ENCODE data around the gene PRR23E. TPM values are rescaled to one million over a fixed set of nuclear protein-coding genes. Genes with fewer than 3 reads are reported as not detected.

PRR23E gene
- total RNA-seq, result not detected in 2 replicates
- not detected in 2 replicates for polyA plus RNA-seq
- polyA plus RNA-seq (2011; cell fraction: cytosol; rRNA removed), result not detected in 2 replicates
- not detected in 2 replicates for polyA plus RNA-seq (2011; cell fraction: nucleus; rRNA removed)
- polyA plus RNA-seq (2012), result not detected in 2 replicates
- polyA minus RNA-seq, result not detected in 2 replicates
- not detected for polyA minus RNA-seq (2011; cell fraction: cytosol; rRNA and poly(A)+ RNA removed)
- not detected in 2 replicates for polyA minus RNA-seq (2011; cell fraction: nucleus; rRNA and poly(A)+ RNA removed)
- not detected for Bru-seq, nascent RNA
- not detected for BruChase-seq, experiment 1, labeled RNA remaining after a 6-hour chase
- BruChase-seq, experiment 2, labeled RNA remaining after a 2-hour chase, result not detected
- long read RNA-seq, result 0 reads

- no peak for TF ChIP-seq POLR2A (IDR thresholded peaks at IDR 0.05; ENCODE audit: low read depth, low read length)
- no peak for TF ChIP-seq GATA2 (IDR thresholded peaks at IDR 0.05; ENCODE audit: insufficient read depth, insufficient read length, low read depth, low read length)
- no peak for TF ChIP-seq JUN (IDR thresholded peaks at IDR 0.05; ENCODE audit: borderline replicate concordance, insufficient read depth, insufficient read length, low read depth)
- no peak for TF ChIP-seq MAX (IDR thresholded peaks at IDR 0.05; ENCODE audit: insufficient read depth, insufficient read length)
- no peak for TF ChIP-seq FOS (IDR thresholded peaks at IDR 0.05; ENCODE audit: borderline replicate concordance, insufficient read depth, low read length)
- TF ChIP-seq POLR2AphosphoS5 (IDR thresholded peaks at IDR 0.05; ENCODE audit: insufficient read depth, low read depth, low read length), result no peak
- no peak for TF ChIP-seq CTCF (IDR thresholded peaks at IDR 0.05; ENCODE audit: extremely low read depth in 1 of 2, insufficient read depth in 1 of 2, low read depth in 1 of 2, low read length in 2 of 2)
- no peak for TF ChIP-seq MYC (IDR thresholded peaks at IDR 0.05; ENCODE audit: low read depth, low read length)
- no peak for TF ChIP-seq EZH2 (IDR thresholded peaks at IDR 0.05; ENCODE audit: borderline replicate concordance, low read depth, low read length, severe bottlenecking)
- Histone ChIP-seq H3K27me3 (ENCODE audit: control insufficient read depth in 2 of 2, insufficient read depth in 2 of 2, low read length in 2 of 2) (no peaks in the 10 kb centered on the region), H3K9me3 (replicated peaks; ENCODE audit: control insufficient read depth, insufficient read depth, low read length) (no peaks in the 10 kb centered on the region), H4K20me1 (replicated peaks; ENCODE audit: control insufficient read depth, extremely low read depth, insufficient read depth, low read length) (no peaks in the 10 kb centered on the region), H3K27ac (ENCODE audit: insufficient read depth, low read depth, low read length) (no peak within 1 kb of the TSS), H3K4me1 (ENCODE audit: control insufficient read depth, extremely low read depth, insufficient read depth, low read length) (no peaks in the 10 kb centered on the region), H3K36me3 (ENCODE audit: control insufficient read depth in 2 of 2, extremely low read depth in 1 of 2, insufficient read depth in 2 of 2, low read length in 2 of 2) (no peaks in the 10 kb centered on the region), H3K9me1 (replicated peaks; ENCODE audit: control insufficient read depth, extremely low read depth, insufficient read depth, low read length) (no peaks in the 10 kb centered on the region), H3K9ac (replicated peaks; ENCODE audit: extremely low read depth, insufficient read depth, low read length) (no peak within 1 kb of the TSS), H3K4me2 (ENCODE audit: insufficient read depth, low read length) (no peak within 1 kb of the TSS), H3K79me2 (ENCODE audit: control insufficient read depth, insufficient read depth, low read length) (no peaks in the 10 kb centered on the region), H3K4me3 (replicated peaks in 1 of 3; ENCODE audit: insufficient read depth in 1 of 3, low read depth in 1 of 3, low read length in 3 of 3) (no peak within 1 kb of the TSS), H2AFZ (ENCODE audit: low read depth, low read length) (no peak within 1 kb of the TSS)
- dilution Hi-C loops (cut with MboI; ENCODE audit: extremely low pct_ligation_motif_present, low sequenced_read_pairs), result no loop called here
- FAIRE-seq (no peak), DNase-seq (ENCODE audit: low read depth, low spot score) (no peak)
- intact Hi-C loops (cut with micrococcal nuclease), result no loop called here
- CTCF ChIA-PET, result no interaction called here
- no TSS peak for BruUV-seq (replicated peaks)
- POLR2A ChIA-PET, result no interaction called here
Measured at GRCh38 chr3:127192576-127193232, at the start of gene PRR23E. PRR23E (plus strand) TSS chr3:127193131; CDS start chr3:127196686, 3,555 bp downstream.

Measured in endothelial cell of umbilical vein (primary cell).